Measurements from ENCODE around the gene SUZ12. TPM values are rescaled to one million over a fixed set of nuclear protein-coding genes. Genes with fewer than 3 reads are reported as not detected.
"Not testable (repeated sequence)": the region's sequence is repeated elsewhere in the genome, so short reads cannot be mapped to it uniquely, and the experiment has no call there.

Gene SUZ12
- total RNA-seq = 10 to 100 TPM in 3 of 4 donors, 1 to 10 TPM in 1; 9.7 to 53.9 (median 34.4) TPM

DNA sequence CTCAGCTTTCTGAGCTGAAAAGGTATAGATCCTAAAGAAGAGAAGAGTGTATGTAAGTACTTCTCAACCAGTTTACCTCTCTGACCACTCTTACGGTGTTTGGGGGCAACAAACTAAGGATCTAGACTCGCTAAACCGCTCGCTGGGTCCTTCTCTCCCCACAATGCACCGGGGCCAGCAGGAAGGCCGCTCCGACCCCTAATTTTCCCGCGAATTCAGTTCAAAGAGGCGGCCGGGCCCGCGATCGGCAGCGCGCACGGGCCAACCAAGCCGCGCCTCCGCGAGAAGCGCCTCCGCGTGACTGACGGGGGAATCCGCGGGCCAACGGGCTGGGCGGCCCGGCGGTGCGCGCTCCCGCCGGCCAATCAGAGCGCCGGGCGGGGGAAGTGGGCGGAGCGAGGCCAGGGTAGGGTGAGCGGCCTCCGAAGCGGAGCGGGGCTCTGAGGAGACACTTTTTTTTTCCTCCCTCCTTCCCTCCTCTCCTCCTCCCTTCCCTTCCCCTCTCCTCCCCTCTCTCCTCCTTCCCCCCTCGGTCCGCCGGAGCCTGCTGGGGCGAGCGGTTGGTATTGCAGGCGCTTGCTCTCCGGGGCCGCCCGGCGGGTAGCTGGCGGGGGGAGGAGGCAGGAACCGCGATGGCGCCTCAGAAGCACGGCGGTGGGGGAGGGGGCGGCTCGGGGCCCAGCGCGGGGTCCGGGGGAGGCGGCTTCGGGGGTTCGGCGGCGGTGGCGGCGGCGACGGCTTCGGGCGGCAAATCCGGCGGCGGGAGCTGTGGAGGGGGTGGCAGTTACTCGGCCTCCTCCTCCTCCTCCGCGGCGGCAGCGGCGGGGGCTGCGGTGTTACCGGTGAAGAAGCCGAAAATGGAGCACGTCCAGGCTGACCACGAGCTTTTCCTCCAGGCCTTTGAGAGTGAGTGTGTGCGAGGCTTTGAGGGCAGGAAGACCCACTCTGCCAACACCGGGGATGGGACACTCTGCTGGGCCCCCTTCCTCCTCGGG, at the start of gene SUZ12:
Gene SUZ12 (plus strand): TSS at position 393 of the 995 bp plus-strand sequence. CDS start 240 bp downstream, at position 633.
- H3K36me3 ChIP-seq; H3K27me3 ChIP-seq; H3K4me1 ChIP-seq; H3K9me3 ChIP-seq; intact Hi-C loops (cut with DNase I; ENCODE audit: low total_unique reads): not testable (repeated sequence)
- peak; percentile 76 to 90 for DNase-seq
- H3K27ac ChIP-seq = peak within 1 kb of the TSS; percentile 97
- peak; percentile 41 to 51 for TF ChIP-seq POLR2A (IDR thresholded peaks at IDR 0.05)
- H3K4me3 ChIP-seq = peak within 1 kb of the TSS; percentile 69 to 99

DNA sequence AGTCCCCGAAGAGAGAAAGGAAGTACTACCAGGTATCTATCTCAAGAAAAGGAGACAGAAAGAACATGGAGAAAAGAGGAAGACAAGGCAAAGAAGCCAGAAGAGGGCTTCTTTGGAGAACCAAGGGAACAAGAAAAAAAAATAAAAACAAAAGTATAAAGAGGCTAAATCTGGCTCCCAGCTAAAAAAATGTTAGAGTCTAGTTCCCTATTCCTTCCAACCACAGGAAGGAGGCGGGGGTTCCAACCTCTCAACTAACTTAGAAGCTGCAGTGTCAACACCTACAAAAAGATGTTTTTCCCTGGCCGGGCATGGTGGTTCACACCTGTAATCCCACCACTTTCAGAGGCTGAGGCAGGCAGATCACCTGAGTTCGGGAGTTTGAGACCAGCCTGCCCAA, 48.7 kb upstream of the SUZ12 start:
- no peaks in the 10 kb centered on the region for H3K4me1 ChIP-seq
- TF ChIP-seq, protein P1, sequence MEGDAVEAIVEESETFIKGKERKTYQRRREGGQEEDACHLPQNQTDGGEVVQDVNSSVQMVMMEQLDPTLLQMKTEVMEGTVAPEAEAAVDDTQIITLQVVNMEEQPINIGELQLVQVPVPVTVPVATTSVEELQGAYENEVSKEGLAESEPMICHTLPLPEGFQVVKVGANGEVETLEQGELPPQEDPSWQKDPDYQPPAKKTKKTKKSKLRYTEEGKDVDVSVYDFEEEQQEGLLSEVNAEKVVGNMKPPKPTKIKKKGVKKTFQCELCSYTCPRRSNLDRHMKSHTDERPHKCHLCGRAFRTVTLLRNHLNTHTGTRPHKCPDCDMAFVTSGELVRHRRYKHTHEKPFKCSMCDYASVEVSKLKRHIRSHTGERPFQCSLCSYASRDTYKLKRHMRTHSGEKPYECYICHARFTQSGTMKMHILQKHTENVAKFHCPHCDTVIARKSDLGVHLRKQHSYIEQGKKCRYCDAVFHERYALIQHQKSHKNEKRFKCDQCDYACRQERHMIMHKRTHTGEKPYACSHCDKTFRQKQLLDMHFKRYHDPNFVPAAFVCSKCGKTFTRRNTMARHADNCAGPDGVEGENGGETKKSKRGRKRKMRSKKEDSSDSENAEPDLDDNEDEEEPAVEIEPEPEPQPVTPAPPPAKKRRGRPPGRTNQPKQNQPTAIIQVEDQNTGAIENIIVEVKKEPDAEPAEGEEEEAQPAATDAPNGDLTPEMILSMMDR (IDR thresholded peaks at IDR 0.05) = no peak
- no peak for TF ChIP-seq POLR2A (IDR thresholded peaks at IDR 0.05)
- intact Hi-C loops (cut with DNase I; ENCODE audit: low total_unique reads) = no loop called here
- no peaks in the 10 kb centered on the region for H3K27me3 ChIP-seq
- no peak for DNase-seq
- H3K36me3 ChIP-seq = no peaks in the 10 kb centered on the region
- no peak overlapping the region for H3K4me3 ChIP-seq
- no peak overlapping the region for H3K27ac ChIP-seq
- H3K9me3 ChIP-seq = no peaks in the 10 kb centered on the region

DNA sequence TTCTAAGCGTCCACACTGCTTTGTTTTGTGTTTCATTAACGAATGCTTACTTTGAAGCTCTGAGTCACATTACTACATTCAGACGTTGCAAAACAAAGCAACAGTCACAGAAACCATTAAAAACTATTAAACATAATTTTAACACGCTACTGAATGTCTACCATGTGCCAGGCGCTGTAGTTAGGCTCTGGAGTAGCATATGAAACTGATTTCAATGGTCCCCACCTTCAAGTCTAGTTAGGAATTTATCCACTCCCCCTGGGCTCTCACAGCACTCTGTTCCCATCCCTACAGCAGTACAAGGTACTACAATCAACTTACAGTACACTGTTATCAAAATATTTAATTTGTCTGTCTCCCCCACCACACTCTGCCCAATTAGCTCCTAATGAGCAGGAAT, 35.9 kb upstream of the SUZ12 start:
- TF ChIP-seq, protein P1 (IDR thresholded peaks at IDR 0.05) = no peak
- TF ChIP-seq POLR2A (IDR thresholded peaks at IDR 0.05) = no peak
- no peaks in the 10 kb centered on the region for H3K9me3 ChIP-seq
- peaks cover 0 to 5% of the 10 kb centered on the region in 2 donors for H3K4me1 ChIP-seq
- H3K27ac ChIP-seq = peak overlapping the region in 1 of 2 donors; percentile 76
- intact Hi-C loops (cut with DNase I; ENCODE audit: low total_unique reads) = no loop called here
- H3K4me3 ChIP-seq = peak overlapping the region; percentile 68 to 80
- no peaks in the 10 kb centered on the region for H3K27me3 ChIP-seq
- no peak for DNase-seq
- H3K36me3 ChIP-seq = no peaks in the 10 kb centered on the region

DNA sequence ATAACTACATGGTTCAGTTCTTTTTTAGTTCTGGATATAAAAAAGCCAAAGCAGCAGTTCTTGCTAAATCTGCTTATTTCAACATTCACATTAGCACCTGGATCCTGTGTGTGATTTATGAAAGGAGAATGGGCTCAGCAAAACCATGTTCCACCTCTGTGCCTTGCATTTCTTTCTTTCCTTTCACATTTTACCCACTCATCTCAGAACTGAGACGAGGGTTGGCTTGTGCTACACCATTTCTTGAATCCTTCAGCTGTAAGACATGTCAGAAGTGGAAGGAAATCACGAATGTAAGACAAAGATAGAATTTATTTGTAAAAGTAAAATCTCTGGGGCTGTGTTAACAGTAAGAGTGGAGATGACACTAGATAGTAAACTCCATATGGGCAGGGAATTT, 34.1 kb upstream of the SUZ12 start:
- H3K36me3 ChIP-seq = no peaks in the 10 kb centered on the region
- no peak for DNase-seq
- H3K4me1 ChIP-seq = peaks cover 0 to 5% of the 10 kb centered on the region in 2 donors
- no peak overlapping the region for H3K27ac ChIP-seq
- H3K9me3 ChIP-seq = no peaks in the 10 kb centered on the region
- H3K4me3 ChIP-seq = no peak overlapping the region
- intact Hi-C loops (cut with DNase I; ENCODE audit: low total_unique reads) = no loop called here
- no peak for TF ChIP-seq POLR2A (IDR thresholded peaks at IDR 0.05)
- TF ChIP-seq, protein P1 (IDR thresholded peaks at IDR 0.05) = no peak
- no peaks in the 10 kb centered on the region for H3K27me3 ChIP-seq

DNA sequence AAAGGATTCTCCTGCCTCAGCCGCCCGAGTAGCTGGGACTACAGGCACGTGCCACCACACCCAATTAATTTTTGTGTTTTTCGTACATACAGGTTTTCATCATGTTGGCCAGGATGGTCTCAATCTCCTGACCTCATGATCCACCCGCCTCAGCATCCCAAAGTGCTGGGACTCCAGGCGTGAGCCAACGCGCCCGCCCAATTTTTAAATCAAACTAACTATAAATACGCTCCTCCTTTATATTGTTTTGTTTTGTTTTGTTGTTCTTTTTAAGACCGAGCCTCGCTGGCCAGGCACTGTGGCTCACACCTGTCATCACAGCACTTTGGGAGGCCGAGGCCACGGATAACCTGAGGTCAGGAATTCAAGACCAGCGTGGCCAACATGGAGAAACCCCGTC, 33.4 kb upstream of the SUZ12 start:
- Histone ChIP-seq H3K9me3 (no peaks in the 10 kb centered on the region), H3K27ac (no peak overlapping the region), H3K4me3 (no peak overlapping the region), H3K36me3 (no peaks in the 10 kb centered on the region), H3K4me1 (peaks cover 0 to 5% of the 10 kb centered on the region in 2 donors), H3K27me3 (no peaks in the 10 kb centered on the region)
- DNase-seq = no peak
- TF ChIP-seq, protein P1 (IDR thresholded peaks at IDR 0.05) = no peak
- no peak for TF ChIP-seq POLR2A (IDR thresholded peaks at IDR 0.05)
- intact Hi-C loops (cut with DNase I; ENCODE audit: low total_unique reads) = no loop called here
